Measurements from ENCODE around the gene CSMD2. TPM values are rescaled to one million over a fixed set of nuclear protein-coding genes. Genes with fewer than 3 reads are reported as not detected.
"Not testable (repeated sequence)": the region's sequence is repeated elsewhere in the genome, so short reads cannot be mapped to it uniquely, and the experiment has no call there.

CSMD2 gene
- total RNA-seq, 1 experiment from 2014 or later, result 2.8 TPM

DNA sequence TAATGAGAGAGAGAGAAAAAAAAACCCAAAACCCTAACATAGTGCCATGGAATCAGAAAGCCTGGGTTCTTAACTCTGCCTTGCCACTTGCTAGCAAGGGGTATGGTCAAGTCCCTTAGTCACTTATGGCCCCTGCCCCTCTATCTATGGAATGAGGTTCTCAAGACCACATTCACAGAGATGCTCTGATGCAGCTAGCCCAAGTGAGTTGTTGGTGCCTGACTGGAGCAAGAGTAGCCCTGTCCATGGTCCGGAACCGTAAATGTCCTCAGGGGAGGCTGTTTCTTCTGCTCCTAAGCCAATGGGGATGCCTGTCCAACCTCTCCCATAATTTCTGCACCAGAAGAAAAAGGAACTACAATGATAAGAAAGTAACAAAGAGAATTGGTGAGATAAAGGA lies 56.8 kb downstream of the CSMD2 start:
- POLR2A ChIA-PET (ENCODE audit: low non-redundant PET), result no interaction called here
- no peak overlapping the region for H3K4me3 ChIP-seq (ENCODE audit: low read depth, low read length, poor library complexity, severe bottlenecking)
- CTCF ChIA-PET, result no interaction called here
- H3K36me3 ChIP-seq (ENCODE audit: insufficient read depth, low read length, poor library complexity, severe bottlenecking), result no peaks in the 10 kb centered on the region
- no TSS peak for BruUV-seq (replicated peaks)
- intact Hi-C loops (cut with micrococcal nuclease; ENCODE audit: unreplicated experiment), result no loop called here
- no peak overlapping the region for H3K27ac ChIP-seq (ENCODE audit: low read depth, low read length, poor library complexity, severe bottlenecking)
- TF ChIP-seq, protein P1, sequence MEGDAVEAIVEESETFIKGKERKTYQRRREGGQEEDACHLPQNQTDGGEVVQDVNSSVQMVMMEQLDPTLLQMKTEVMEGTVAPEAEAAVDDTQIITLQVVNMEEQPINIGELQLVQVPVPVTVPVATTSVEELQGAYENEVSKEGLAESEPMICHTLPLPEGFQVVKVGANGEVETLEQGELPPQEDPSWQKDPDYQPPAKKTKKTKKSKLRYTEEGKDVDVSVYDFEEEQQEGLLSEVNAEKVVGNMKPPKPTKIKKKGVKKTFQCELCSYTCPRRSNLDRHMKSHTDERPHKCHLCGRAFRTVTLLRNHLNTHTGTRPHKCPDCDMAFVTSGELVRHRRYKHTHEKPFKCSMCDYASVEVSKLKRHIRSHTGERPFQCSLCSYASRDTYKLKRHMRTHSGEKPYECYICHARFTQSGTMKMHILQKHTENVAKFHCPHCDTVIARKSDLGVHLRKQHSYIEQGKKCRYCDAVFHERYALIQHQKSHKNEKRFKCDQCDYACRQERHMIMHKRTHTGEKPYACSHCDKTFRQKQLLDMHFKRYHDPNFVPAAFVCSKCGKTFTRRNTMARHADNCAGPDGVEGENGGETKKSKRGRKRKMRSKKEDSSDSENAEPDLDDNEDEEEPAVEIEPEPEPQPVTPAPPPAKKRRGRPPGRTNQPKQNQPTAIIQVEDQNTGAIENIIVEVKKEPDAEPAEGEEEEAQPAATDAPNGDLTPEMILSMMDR (conservative IDR thresholded peaks at IDR 0.05; ENCODE audit: low read depth, low read length), result no peak
- TF ChIP-seq EZH2 (IDR thresholded peaks at IDR 0.05; ENCODE audit: borderline replicate concordance, low read depth, low read length, poor library complexity, severe bottlenecking), result no peak
- DNase-seq (ENCODE audit: low spot score), result no peak
- H3K9me3 ChIP-seq (ENCODE audit: low read depth, low read length, poor library complexity, severe bottlenecking), result no peaks in the 10 kb centered on the region
- no peaks in the 10 kb centered on the region for H3K27me3 ChIP-seq (replicated peaks; ENCODE audit: insufficient read depth, low read depth, low read length, poor library complexity)
- H3K4me1 ChIP-seq (ENCODE audit: insufficient read depth, low read length, poor library complexity, severe bottlenecking), result no peaks in the 10 kb centered on the region

DNA sequence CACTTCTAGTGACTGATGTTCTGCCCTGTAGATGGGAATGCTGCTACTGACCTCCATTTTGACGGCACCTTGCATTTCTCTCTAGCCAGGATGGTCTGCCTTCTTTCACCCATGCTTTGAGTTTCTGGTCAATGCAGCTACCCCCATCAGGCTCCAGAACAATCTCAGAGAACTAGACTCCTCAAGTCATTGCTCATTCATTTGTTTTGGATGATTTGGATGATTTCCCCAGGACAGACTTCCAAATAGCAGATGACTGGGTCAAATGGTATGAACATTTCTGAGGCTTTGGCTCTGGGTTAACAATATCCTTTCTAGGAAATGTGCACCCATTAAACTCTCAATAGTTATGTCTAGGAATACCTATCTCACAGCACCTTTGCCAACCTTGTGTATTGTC lies 63.9 kb downstream of the CSMD2 start:
- POLR2A ChIA-PET (ENCODE audit: low non-redundant PET), result no interaction called here
- H3K9me3 ChIP-seq (ENCODE audit: low read depth, low read length, poor library complexity, severe bottlenecking), result no peaks in the 10 kb centered on the region
- BruUV-seq (replicated peaks), result no TSS peak
- TF ChIP-seq, protein P1 (conservative IDR thresholded peaks at IDR 0.05; ENCODE audit: low read depth, low read length), result no peak
- TF ChIP-seq EZH2 (IDR thresholded peaks at IDR 0.05; ENCODE audit: borderline replicate concordance, low read depth, low read length, poor library complexity, severe bottlenecking), result no peak
- no peaks in the 10 kb centered on the region for H3K4me1 ChIP-seq (ENCODE audit: insufficient read depth, low read length, poor library complexity, severe bottlenecking)
- no peaks in the 10 kb centered on the region for H3K36me3 ChIP-seq (ENCODE audit: insufficient read depth, low read length, poor library complexity, severe bottlenecking)
- DNase-seq (ENCODE audit: low spot score), result no peak
- intact Hi-C loops (cut with micrococcal nuclease; ENCODE audit: unreplicated experiment), result no loop called here
- no peaks in the 10 kb centered on the region for H3K27me3 ChIP-seq (replicated peaks; ENCODE audit: insufficient read depth, low read depth, low read length, poor library complexity)
- no peak overlapping the region for H3K4me3 ChIP-seq (ENCODE audit: low read depth, low read length, poor library complexity, severe bottlenecking)
- H3K27ac ChIP-seq (ENCODE audit: low read depth, low read length, poor library complexity, severe bottlenecking), result no peak overlapping the region
- CTCF ChIA-PET, result no interaction called here

DNA sequence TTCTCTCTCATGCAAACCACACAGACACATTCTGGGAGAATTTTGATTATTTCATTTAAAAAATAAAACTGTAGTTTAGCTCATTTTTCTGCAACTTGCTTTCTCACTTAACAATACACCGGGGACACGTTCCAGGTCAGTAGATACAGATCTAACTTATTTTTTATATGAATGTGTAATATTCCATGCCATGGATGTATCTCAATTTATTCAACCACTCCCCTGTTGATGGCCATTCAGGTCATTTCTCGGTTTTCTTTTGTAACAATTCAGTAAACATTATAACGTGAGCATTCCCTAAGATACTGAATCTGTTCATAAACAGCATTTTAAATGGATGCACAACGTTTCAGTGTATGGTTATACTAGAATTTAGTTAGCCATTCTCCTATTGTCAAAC lies 64.7 kb downstream of the CSMD2 start:
- Histone ChIP-seq H3K27ac (ENCODE audit: low read depth, low read length, poor library complexity, severe bottlenecking) (no peak overlapping the region), H3K9me3 (ENCODE audit: low read depth, low read length, poor library complexity, severe bottlenecking) (no peaks in the 10 kb centered on the region), H3K36me3 (ENCODE audit: insufficient read depth, low read length, poor library complexity, severe bottlenecking) (no peaks in the 10 kb centered on the region), H3K4me1 (ENCODE audit: insufficient read depth, low read length, poor library complexity, severe bottlenecking) (no peaks in the 10 kb centered on the region), H3K27me3 (replicated peaks; ENCODE audit: insufficient read depth, low read depth, low read length, poor library complexity) (no peaks in the 10 kb centered on the region), H3K4me3 (ENCODE audit: low read depth, low read length, poor library complexity, severe bottlenecking) (no peak overlapping the region)
- CTCF ChIA-PET, result no interaction called here
- TF ChIP-seq EZH2 (IDR thresholded peaks at IDR 0.05; ENCODE audit: borderline replicate concordance, low read depth, low read length, poor library complexity, severe bottlenecking), result no peak
- TF ChIP-seq, protein P1 (conservative IDR thresholded peaks at IDR 0.05; ENCODE audit: low read depth, low read length), result no peak
- DNase-seq (ENCODE audit: low spot score), result no peak
- intact Hi-C loops (cut with micrococcal nuclease; ENCODE audit: unreplicated experiment), result no loop called here
- POLR2A ChIA-PET (ENCODE audit: low non-redundant PET), result no interaction called here
- no TSS peak for BruUV-seq (replicated peaks)

DNA sequence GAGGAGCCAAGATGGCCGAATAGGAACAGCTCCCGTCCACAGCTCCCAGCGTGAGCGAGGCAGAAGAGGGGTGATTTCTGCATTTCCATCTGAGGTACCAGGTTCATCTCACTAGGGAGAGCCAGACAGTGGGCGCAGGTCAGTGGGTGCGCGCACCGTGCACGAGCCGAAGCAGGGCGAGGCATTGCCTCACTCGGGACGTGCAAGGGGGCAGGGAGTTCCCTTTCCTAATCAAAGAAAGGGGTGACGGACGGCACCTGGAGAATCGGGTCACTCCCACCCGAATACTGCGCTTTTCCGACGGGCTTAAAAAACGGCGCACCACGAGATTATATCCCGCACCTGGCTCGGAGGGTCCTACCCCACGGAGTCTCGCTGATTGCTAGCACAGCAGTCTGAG lies 72.6 kb downstream of the CSMD2 start:
- H3K4me3 ChIP-seq (ENCODE audit: low read depth, low read length, poor library complexity, severe bottlenecking); POLR2A ChIA-PET (ENCODE audit: low non-redundant PET); intact Hi-C loops (cut with micrococcal nuclease; ENCODE audit: unreplicated experiment); BruUV-seq (replicated peaks); H3K27ac ChIP-seq (ENCODE audit: low read depth, low read length, poor library complexity, severe bottlenecking); H3K27me3 ChIP-seq (replicated peaks; ENCODE audit: insufficient read depth, low read depth, low read length, poor library complexity); DNase-seq (ENCODE audit: low spot score); H3K36me3 ChIP-seq (ENCODE audit: insufficient read depth, low read length, poor library complexity, severe bottlenecking); CTCF ChIA-PET; H3K4me1 ChIP-seq (ENCODE audit: insufficient read depth, low read length, poor library complexity, severe bottlenecking); H3K9me3 ChIP-seq (ENCODE audit: low read depth, low read length, poor library complexity, severe bottlenecking): not testable (repeated sequence)
